Pancreas (tissue), 10 donors: ENCODE data around the gene RAB11A. TPM values are rescaled to one million over a fixed set of nuclear protein-coding genes. Genes with fewer than 3 reads are reported as not detected.

Source experiments
- ATAC-seq, 4 donors: fragments of 200-7000 bp; cut with Tn5 transposase; one replicate each; pipeline versions ENCODE4 v1.8.0 to v1.9.1; 2020; ENCODE audit warnings: mild to moderate bottlenecking in 4 of 4, moderate library complexity in 4 of 4
- DNase-seq, 6 donors: peaks; one replicate each; pipeline ENCODE4 v3.0.0-alpha.2; 2020
- FAIRE-seq: peaks from 2 replicates; lab custom pipeline; 2012; peaks lifted over from hg19 to GRCh38; lab: Jason Lieb, UNC
- H3K27ac ChIP-seq, 4 donors: fragments of 200-600 bp; sonication (generic); 1 replicate in 3 of 4; 2 replicates in 1 of 4; pipeline versions ENCODE4 v1.5.0 to v1.8.0; 2020
- H3K27me3 ChIP-seq, 4 donors: fragments of 200-600 bp; one replicate each; pipeline ENCODE4 v1.8.0; 2021
- H3K36me3 ChIP-seq, 3 donors: fragments of 200-600 bp; sonication (generic) in 1 of 3; one replicate each; pipeline versions ENCODE4 v1.5.0 to v1.8.0; 2020 to 2021
- H3K4me1 ChIP-seq, 3 donors: fragments of 200-600 bp; one replicate each; pipeline ENCODE4 v1.8.0; 2021
- H3K4me3 ChIP-seq, 4 donors: fragments of 200-600 bp; sonication (generic) in 2 of 4; one replicate each; pipeline versions ENCODE4 v1.5.0 to v1.8.0; 2020 to 2021
- H3K9me3 ChIP-seq, 4 donors: fragments of 200-600 bp; one replicate each; pipeline ENCODE4 v1.8.0; 2021
- WGBS, 2 donors: extraction: QIAGEN DNeasy Blood & Tissue Kit; methylation state at CpG; one replicate each; pipeline ENCODE4 v1.1.7; 2013; 5-methylcytosine and 5-hydroxymethylcytosine counted together
- intact Hi-C, 3 donors: fragments of 100-400 bp; cut with DNase I; formaldehyde crosslinking; loops; one replicate each; pipeline versions ENCODE4 v1.11.1 to v1.14.2; 2022
- polyA plus RNA-seq, 2 donors: library from polyadenylated mRNA; stranded (reverse); fragments of 200-250 nt; gene quantifications; one replicate each; pipeline ENCODE4 v1.2.3, GENCODE V29; 2013
- total RNA-seq, 6 donors: library from RNA; stranded (reverse); fragmentation: NEBNext Ultra II Directional in 4 of 6; extraction: Animal tissue kit (Norgen Biotek cat#: 25700) in 4 of 6; gene quantifications; one replicate each; pipeline versions ENCODE4 v1.2.1 to v1.2.4, GENCODE V29; 2021 to 2023
- TF ChIP-seq, protein P1 (sequence below), 4 donors: fragments of 200-600 bp; sonication (generic) in 3 of 4; IDR thresholded peaks; one replicate each; pipeline versions ENCODE4 v1.5.0 to v1.8.0; 2021; ENCODE audit warnings: antibody characterized with exemption in 4 of 4
- donor health status: healthy with polysubstance abuse.
- donor health status: DM: no; HTN: no; CAD: no; lungs with moderate emphysema.
- donor health status: DM: no; HTN: no; CAD: no.
- donor health status: control.
- donor health status: control.
- donor health status: Bipolar disorder and iron deficiency.
- donor health status: DM: yes; HTN: yes; CAD: no.
- donor health status: DM: no; HTN: no; CAD: no.
- donor health status: DM: no; HTN: no; CAD: no.
- donor health status: DM: yes; HTN: yes; CAD: no.

Gene RAB11A
- total and polyA plus RNA-seq, 8 donors: 19.8 to 98.4 (median 62.0) TPM

DNA sequence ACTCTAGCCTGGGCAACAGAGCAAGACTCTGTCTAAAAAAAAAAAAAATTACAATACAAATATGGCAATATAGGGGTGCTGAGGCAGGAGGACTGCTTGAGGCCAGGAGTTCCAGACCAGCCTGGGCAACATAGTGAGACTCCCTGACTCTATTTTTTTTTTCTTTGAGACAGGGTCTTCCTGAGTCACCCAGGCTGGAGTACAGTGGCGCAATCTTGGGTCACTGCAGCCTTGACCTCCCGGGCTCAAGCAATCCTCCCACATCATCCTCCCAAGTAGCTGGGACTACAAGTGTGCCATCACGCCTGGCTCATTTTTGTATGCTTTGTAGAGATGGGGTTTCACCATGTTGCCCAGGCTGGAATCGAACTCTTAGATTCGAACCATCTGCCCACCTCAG is 17.3 kb upstream of the RAB11A start:
- 87 to 89% methylated on average over 5 of the region's 5 CpGs for WGBS, 2 donors
- FAIRE-seq: no peak
- Histone ChIP-seq H3K4me3 (no peak overlapping the region), H3K27ac (no peak overlapping the region), H3K27me3 (no peaks in the 10 kb centered on the region), H3K36me3 (no peaks in the 10 kb centered on the region), H3K4me1 (no peaks in the 10 kb centered on the region), H3K9me3 (no peaks in the 10 kb centered on the region)
- ATAC-seq: no peak
- no peak for DNase-seq
- intact Hi-C loops: loop anchor here in 1 of 3 donors (10.0 kb wide), 1 partner anchor 207 kb away; no protein-coding TSS in a partner anchor
- TF ChIP-seq, protein P1, sequence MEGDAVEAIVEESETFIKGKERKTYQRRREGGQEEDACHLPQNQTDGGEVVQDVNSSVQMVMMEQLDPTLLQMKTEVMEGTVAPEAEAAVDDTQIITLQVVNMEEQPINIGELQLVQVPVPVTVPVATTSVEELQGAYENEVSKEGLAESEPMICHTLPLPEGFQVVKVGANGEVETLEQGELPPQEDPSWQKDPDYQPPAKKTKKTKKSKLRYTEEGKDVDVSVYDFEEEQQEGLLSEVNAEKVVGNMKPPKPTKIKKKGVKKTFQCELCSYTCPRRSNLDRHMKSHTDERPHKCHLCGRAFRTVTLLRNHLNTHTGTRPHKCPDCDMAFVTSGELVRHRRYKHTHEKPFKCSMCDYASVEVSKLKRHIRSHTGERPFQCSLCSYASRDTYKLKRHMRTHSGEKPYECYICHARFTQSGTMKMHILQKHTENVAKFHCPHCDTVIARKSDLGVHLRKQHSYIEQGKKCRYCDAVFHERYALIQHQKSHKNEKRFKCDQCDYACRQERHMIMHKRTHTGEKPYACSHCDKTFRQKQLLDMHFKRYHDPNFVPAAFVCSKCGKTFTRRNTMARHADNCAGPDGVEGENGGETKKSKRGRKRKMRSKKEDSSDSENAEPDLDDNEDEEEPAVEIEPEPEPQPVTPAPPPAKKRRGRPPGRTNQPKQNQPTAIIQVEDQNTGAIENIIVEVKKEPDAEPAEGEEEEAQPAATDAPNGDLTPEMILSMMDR (IDR thresholded peaks at IDR 0.05): no peak

DNA sequence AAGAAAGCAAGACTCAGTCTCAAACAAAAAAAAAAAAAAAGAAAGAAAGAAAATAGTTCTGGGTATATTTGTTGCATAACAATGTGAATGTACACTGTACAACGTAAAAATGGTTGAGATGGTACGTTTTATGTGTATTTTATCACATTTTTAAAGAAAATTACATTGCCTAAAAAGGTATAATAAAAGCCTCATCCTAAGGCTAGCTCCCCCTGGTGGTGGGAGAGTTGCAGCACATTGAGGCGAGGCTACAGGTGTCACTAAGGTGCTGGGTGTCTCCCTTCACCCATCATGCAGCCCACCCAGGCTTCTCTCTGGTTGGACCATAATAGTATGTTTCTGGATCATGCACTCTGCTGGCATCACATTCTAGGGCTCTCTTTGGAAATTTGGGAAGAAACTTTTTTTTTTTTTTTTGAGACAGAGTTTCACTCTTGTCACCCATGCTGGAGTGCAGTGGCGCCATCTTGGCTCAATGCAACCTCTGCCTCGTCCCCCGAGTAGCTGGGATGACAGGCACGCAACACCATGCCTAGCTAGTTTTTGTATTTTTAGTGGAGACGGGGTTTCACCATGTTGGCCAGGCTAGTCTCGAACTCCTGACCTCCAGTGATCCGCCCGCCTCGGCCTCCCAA is 12.4 kb upstream of the RAB11A start:
- DNase-seq: peak; percentile 57 to 83 (median 70)

DNA sequence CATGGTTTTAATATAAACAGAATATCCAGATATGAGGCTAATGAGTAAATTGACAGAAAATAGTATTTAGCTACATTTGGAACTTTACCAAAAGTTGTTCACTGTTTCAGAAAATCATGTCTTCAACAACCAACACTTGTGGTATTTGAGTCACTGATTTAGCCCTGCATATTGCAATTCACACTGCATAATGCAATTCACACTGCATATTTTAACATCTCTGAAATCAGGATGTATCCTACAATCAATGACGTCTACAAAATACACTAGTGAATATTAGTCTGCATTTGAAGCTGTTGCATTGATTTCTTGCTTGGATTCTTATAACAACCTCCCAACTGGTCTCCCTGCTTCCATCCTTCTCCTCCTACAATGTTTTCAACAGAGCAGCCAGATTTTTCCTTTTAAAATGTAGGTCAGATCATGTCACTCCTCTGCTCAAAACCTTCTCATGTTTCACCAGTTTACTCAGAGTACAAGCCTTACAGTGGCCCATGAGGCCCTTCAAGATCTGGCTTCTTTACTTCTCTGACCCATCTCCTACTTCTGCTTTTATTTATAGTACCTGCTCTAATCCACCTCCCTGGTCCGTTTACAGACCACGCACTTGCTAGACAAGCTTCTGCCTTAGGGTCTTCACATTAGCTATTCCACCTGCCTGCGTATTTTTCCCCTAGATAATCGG is 11.4 kb upstream of the RAB11A start:
- no peaks in the 10 kb centered on the region for H3K36me3 ChIP-seq
- WGBS, 2 donors: 77 to 87% methylated on average over 5 of the region's 5 CpGs
- no peaks in the 10 kb centered on the region for H3K4me1 ChIP-seq
- no peak for ATAC-seq
- no peak overlapping the region for H3K4me3 ChIP-seq
- no peak for DNase-seq
- TF ChIP-seq, protein P1 (IDR thresholded peaks at IDR 0.05): no peak
- no peaks in the 10 kb centered on the region for H3K27me3 ChIP-seq
- no peak overlapping the region for H3K27ac ChIP-seq
- H3K9me3 ChIP-seq: no peaks in the 10 kb centered on the region
- no peak for FAIRE-seq
- intact Hi-C loops: loop anchor here in 1 of 3 donors (10.0 kb wide), 1 partner anchor 213 kb away; no protein-coding TSS in a partner anchor

More for the DNA sequence above, 12.4 kb upstream of the RAB11A start:
- TF ChIP-seq, protein P1 (IDR thresholded peaks at IDR 0.05): peak; percentile 75 to 86 (median 80)
- 58 to 63% methylated on average over 12 of the region's 12 CpGs for WGBS, 2 donors
- H3K4me1 ChIP-seq: no peaks in the 10 kb centered on the region
- intact Hi-C loops: loop anchor here in 1 of 3 donors (10.0 kb wide), 1 partner anchor 212 kb away; no protein-coding TSS in a partner anchor
- ATAC-seq: peak; percentile 77 to 91 (median 86)
- H3K27ac ChIP-seq: no peak overlapping the region
- no peak overlapping the region for H3K4me3 ChIP-seq
- H3K36me3 ChIP-seq: no peaks in the 10 kb centered on the region
- H3K27me3 ChIP-seq: no peaks in the 10 kb centered on the region
- no peaks in the 10 kb centered on the region for H3K9me3 ChIP-seq
- FAIRE-seq: no peak

DNA sequence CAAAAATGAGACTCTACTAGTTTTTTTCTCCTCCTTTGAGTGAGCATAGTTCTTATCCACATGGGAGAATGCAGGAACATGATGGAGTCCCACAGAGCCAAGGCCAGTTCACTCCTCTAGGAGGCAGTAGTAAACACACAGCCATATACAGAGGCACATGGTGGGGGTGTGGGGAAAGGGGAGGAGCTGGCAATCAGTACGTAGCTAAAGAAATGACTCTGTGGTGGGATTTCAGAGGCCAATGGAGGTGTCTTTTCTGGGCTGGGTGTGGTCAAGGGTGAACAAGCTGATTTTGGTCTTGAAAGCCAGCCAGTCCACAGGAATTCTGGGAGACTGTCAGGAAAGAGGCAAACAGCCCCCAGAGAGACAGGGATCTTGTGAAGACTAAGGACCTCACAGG is 6.6 kb upstream of the RAB11A start:
- peak; percentile 66 to 91 (median 78) for ATAC-seq
- no peak overlapping the region for H3K27ac ChIP-seq
- H3K9me3 ChIP-seq: no peaks in the 10 kb centered on the region
- H3K4me3 ChIP-seq: no peak overlapping the region
- FAIRE-seq: no peak
- WGBS, 2 donors: 31 to 33% methylated on average over 1 of the region's 1 CpG
- H3K36me3 ChIP-seq: no peaks in the 10 kb centered on the region
- intact Hi-C loops: no loop called here
- no peaks in the 10 kb centered on the region for H3K4me1 ChIP-seq
- peak in 2 of 6 donors; percentile 15 to 39 for DNase-seq
- no peaks in the 10 kb centered on the region for H3K27me3 ChIP-seq
- TF ChIP-seq, protein P1 (IDR thresholded peaks at IDR 0.05): peak in 1 of 4 donors; percentile 15
